ENCODE results near the gene TUBA4A.
A peak's percentile ranks its signal among the peaks of the same experiment; 100 is the strongest.

The TUBA4A gene

GRCh38 chr2:219220652-219221402 lies 32.9 kb downstream of the TUBA4A start:
- WGBS (ENCODE audit: insufficient coverage, insufficient read length), result no CpG with 5 or more reads among the region's 19 CpGs
- peaks cover 6% of the 10 kb centered on the region for H3K4me1 ChIP-seq (ENCODE audit: control insufficient read depth, insufficient read depth, low read length)
- DNase-seq (ENCODE audit: low read depth, low spot score), result no peak
- no peak overlapping the region for H3K4me3 ChIP-seq (ENCODE audit: low read length)
- H3K27me3 ChIP-seq (ENCODE audit: control insufficient read depth, insufficient read depth, low read length), result no peaks in the 10 kb centered on the region
- no peaks in the 10 kb centered on the region for H3K9me3 ChIP-seq (ENCODE audit: control insufficient read depth, insufficient read depth, low read length)
- H3K36me3 ChIP-seq (ENCODE audit: control insufficient read depth, insufficient read depth, low read length), result peaks cover 30% of the 10 kb centered on the region
- no peak overlapping the region for H3K27ac ChIP-seq (ENCODE audit: low read length)

- peaks cover 6% of the 10 kb centered on the region for H3K4me1 ChIP-seq (ENCODE audit: control insufficient read depth, insufficient read depth, low read length)
- H3K27me3 ChIP-seq (ENCODE audit: control insufficient read depth, insufficient read depth, low read length), result no peaks in the 10 kb centered on the region
- no peak for DNase-seq (ENCODE audit: low read depth, low spot score)
- WGBS (ENCODE audit: insufficient coverage, insufficient read length), result no CpG with 5 or more reads among the region's 18 CpGs
- H3K27ac ChIP-seq (ENCODE audit: low read length), result no peak overlapping the region
- H3K4me3 ChIP-seq (ENCODE audit: low read length), result no peak overlapping the region
- H3K9me3 ChIP-seq (ENCODE audit: control insufficient read depth, insufficient read depth, low read length), result no peaks in the 10 kb centered on the region
- peaks cover 29% of the 10 kb centered on the region for H3K36me3 ChIP-seq (ENCODE audit: control insufficient read depth, insufficient read depth, low read length)
Measured at GRCh38 chr2:219219784-219220532, 33.8 kb downstream of the TUBA4A start.

GRCh38 chr2:219218732-219219701 lies 34.7 kb downstream of the TUBA4A start, which contains the start of gene ABCB6:
TSS of gene ABCB6 (minus strand) at chr2:219218958. CDS start at chr2:219218673, 285 bp downstream.
- Histone ChIP-seq H3K36me3 (ENCODE audit: control insufficient read depth, insufficient read depth, low read length) (peaks cover 28% of the 10 kb centered on the region), H3K4me1 (ENCODE audit: control insufficient read depth, insufficient read depth, low read length) (peaks cover 6% of the 10 kb centered on the region), H3K27me3 (ENCODE audit: control insufficient read depth, insufficient read depth, low read length) (no peaks in the 10 kb centered on the region), H3K9me3 (ENCODE audit: control insufficient read depth, insufficient read depth, low read length) (no peaks in the 10 kb centered on the region), H3K4me3 (ENCODE audit: low read length) (peak within 1 kb of the TSS; percentile 61), H3K27ac (ENCODE audit: low read length) (no peak within 1 kb of the TSS)
- peak; percentile 82 for DNase-seq (ENCODE audit: low read depth, low spot score)
- no CpG with 5 or more reads among the region's 71 CpGs for WGBS (ENCODE audit: insufficient coverage, insufficient read length)

- WGBS (ENCODE audit: insufficient coverage, insufficient read length), result no CpG with 5 or more reads among the region's 37 CpGs
- no peak for DNase-seq (ENCODE audit: low read depth, low spot score)
- H3K27ac ChIP-seq (ENCODE audit: low read length), result no peak overlapping the region
Measured at GRCh38 chr2:219218217-219218731, 35.4 kb downstream of the TUBA4A start.

GRCh38 chr2:219216535-219216915 lies 37.2 kb downstream of the TUBA4A start:
- H3K27ac ChIP-seq (ENCODE audit: low read length), result no peak overlapping the region
- H3K36me3 ChIP-seq (ENCODE audit: control insufficient read depth, insufficient read depth, low read length), result peaks cover 18% of the 10 kb centered on the region; the same call in 1 of the 2 replicates
- WGBS (ENCODE audit: insufficient coverage, insufficient read length), result no CpG with 5 or more reads among the region's 6 CpGs

More at GRCh38 chr2:219218217-219218731, 35.4 kb downstream of the TUBA4A start:
- peaks cover 6% of the 10 kb centered on the region for H3K4me1 ChIP-seq (ENCODE audit: control insufficient read depth, insufficient read depth, low read length)
- H3K27me3 ChIP-seq (ENCODE audit: control insufficient read depth, insufficient read depth, low read length), result no peaks in the 10 kb centered on the region
- H3K9me3 ChIP-seq (ENCODE audit: control insufficient read depth, insufficient read depth, low read length), result no peaks in the 10 kb centered on the region
- peak overlapping the region; percentile 61 for H3K4me3 ChIP-seq (ENCODE audit: low read length)
- peaks cover 22% of the 10 kb centered on the region for H3K36me3 ChIP-seq (ENCODE audit: control insufficient read depth, insufficient read depth, low read length)

GRCh38 chr2:219215871-219216534 lies 37.7 kb downstream of the TUBA4A start:
- WGBS (ENCODE audit: insufficient coverage, insufficient read length), result no CpG with 5 or more reads among the region's 27 CpGs
- Histone ChIP-seq H3K27me3 (ENCODE audit: control insufficient read depth, insufficient read depth, low read length) (no peaks in the 10 kb centered on the region), H3K9me3 (ENCODE audit: control insufficient read depth, insufficient read depth, low read length) (no peaks in the 10 kb centered on the region), H3K4me3 (ENCODE audit: low read length) (no peak overlapping the region), H3K4me1 (ENCODE audit: control insufficient read depth, insufficient read depth, low read length) (peaks cover 6% of the 10 kb centered on the region), H3K27ac (ENCODE audit: low read length) (no peak overlapping the region), H3K36me3 (ENCODE audit: control insufficient read depth, insufficient read depth, low read length) (peaks cover 20% of the 10 kb centered on the region; the same call in 1 of the 2 replicates)
- DNase-seq (ENCODE audit: low read depth, low spot score), result no peak

More at GRCh38 chr2:219216535-219216915, 37.2 kb downstream of the TUBA4A start:
- DNase-seq (ENCODE audit: low read depth, low spot score), result no peak
- Histone ChIP-seq H3K27me3 (ENCODE audit: control insufficient read depth, insufficient read depth, low read length) (no peaks in the 10 kb centered on the region), H3K9me3 (ENCODE audit: control insufficient read depth, insufficient read depth, low read length) (no peaks in the 10 kb centered on the region), H3K4me1 (ENCODE audit: control insufficient read depth, insufficient read depth, low read length) (peaks cover 6% of the 10 kb centered on the region), H3K4me3 (ENCODE audit: low read length) (no peak overlapping the region)

GRCh38 chr2:219214786-219215185 lies 38.9 kb downstream of the TUBA4A start:
- no CpG with 5 or more reads among the region's 6 CpGs for WGBS (ENCODE audit: insufficient coverage, insufficient read length)
- DNase-seq (ENCODE audit: low read depth, low spot score), result no peak
- Histone ChIP-seq H3K27ac (ENCODE audit: low read length) (no peak overlapping the region), H3K36me3 (ENCODE audit: control insufficient read depth, insufficient read depth, low read length) (peaks cover 24% of the 10 kb centered on the region), H3K9me3 (ENCODE audit: control insufficient read depth, insufficient read depth, low read length) (no peaks in the 10 kb centered on the region), H3K27me3 (ENCODE audit: control insufficient read depth, insufficient read depth, low read length) (no peaks in the 10 kb centered on the region), H3K4me3 (ENCODE audit: low read length) (no peak overlapping the region), H3K4me1 (ENCODE audit: control insufficient read depth, insufficient read depth, low read length) (peaks cover 6% of the 10 kb centered on the region)

- WGBS (ENCODE audit: insufficient coverage, insufficient read length), result no CpG with 5 or more reads among the region's 15 CpGs
- Histone ChIP-seq H3K4me3 (ENCODE audit: low read length) (no peak overlapping the region), H3K4me1 (ENCODE audit: control insufficient read depth, insufficient read depth, low read length) (peaks cover 6% of the 10 kb centered on the region), H3K36me3 (ENCODE audit: control insufficient read depth, insufficient read depth, low read length) (peaks cover 24% of the 10 kb centered on the region), H3K27me3 (ENCODE audit: control insufficient read depth, insufficient read depth, low read length) (no peaks in the 10 kb centered on the region), H3K27ac (ENCODE audit: low read length) (no peak overlapping the region), H3K9me3 (ENCODE audit: control insufficient read depth, insufficient read depth, low read length) (no peaks in the 10 kb centered on the region)
- no peak for DNase-seq (ENCODE audit: low read depth, low spot score)
Measured at GRCh38 chr2:219214141-219214540, 39.6 kb downstream of the TUBA4A start.

- DNase-seq (ENCODE audit: low read depth, low spot score), result no peak
- no peak overlapping the region for H3K4me3 ChIP-seq (ENCODE audit: low read length)
- peaks cover 24% of the 10 kb centered on the region for H3K36me3 ChIP-seq (ENCODE audit: control insufficient read depth, insufficient read depth, low read length)
- H3K27ac ChIP-seq (ENCODE audit: low read length), result no peak overlapping the region
- no peaks in the 10 kb centered on the region for H3K27me3 ChIP-seq (ENCODE audit: control insufficient read depth, insufficient read depth, low read length)
- peaks cover 6% of the 10 kb centered on the region for H3K4me1 ChIP-seq (ENCODE audit: control insufficient read depth, insufficient read depth, low read length)
- WGBS (ENCODE audit: insufficient coverage, insufficient read length), result no CpG with 5 or more reads among the region's 10 CpGs
- no peaks in the 10 kb centered on the region for H3K9me3 ChIP-seq (ENCODE audit: control insufficient read depth, insufficient read depth, low read length)
Measured at GRCh38 chr2:219213486-219214071, 40.1 kb downstream of the TUBA4A start.
